HG03135 (cell line): Measurements from ENCODE around the gene ST7.
"Not testable (repeated sequence)": the region's sequence is repeated elsewhere in the genome, so short reads cannot be mapped to it uniquely, and the experiment has no call there.

Source experiments
- ATAC-seq: cut with Tn5 transposase; IDR thresholded peaks from one replicate; pipeline ENCODE4 v1.9.1; 2021; ENCODE audit warnings: mild to moderate bottlenecking, moderate library complexity; ENCODE audit not compliant: unreplicated experiment

ST7 gene

DNA sequence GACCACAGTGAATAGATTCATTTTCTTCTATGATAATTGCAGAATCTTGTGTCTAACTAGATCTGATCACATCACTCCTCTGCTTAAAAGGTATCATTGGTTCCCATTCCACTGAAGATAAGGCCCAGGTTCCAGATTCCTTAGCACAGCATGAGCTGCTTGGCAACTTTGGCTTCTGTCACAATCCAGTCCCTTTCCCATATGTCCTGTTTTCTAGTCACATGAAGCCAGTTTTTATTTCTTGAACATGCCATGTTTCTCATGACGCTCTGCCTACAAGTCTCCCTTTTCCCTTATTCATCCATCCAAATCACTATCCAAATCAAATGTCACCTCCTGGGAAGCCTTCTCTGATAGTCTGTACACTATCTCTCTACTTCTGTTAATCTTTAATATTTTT lies 167.0 kb downstream of the ST7 start:
- ATAC-seq, result not testable (repeated sequence)

DNA sequence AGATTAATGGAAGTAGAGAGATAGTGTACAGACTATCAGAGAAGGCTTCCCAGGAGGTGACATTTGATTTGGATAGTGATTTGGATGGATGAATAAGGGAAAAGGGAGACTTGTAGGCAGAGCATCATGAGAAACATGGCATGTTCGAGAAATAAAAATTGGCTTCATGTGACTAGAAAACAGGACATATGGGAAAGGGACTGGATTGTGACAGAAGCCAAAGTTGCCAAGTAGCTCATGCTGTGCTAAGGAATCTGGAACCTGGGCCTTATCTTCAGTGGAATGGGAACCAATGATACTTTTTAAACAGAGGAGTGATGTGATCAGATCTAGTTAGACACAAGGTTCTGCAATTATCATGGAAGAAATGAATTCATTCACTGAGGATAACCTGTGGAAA lies 168.7 kb downstream of the ST7 start:
- ATAC-seq, result not testable (repeated sequence)

DNA sequence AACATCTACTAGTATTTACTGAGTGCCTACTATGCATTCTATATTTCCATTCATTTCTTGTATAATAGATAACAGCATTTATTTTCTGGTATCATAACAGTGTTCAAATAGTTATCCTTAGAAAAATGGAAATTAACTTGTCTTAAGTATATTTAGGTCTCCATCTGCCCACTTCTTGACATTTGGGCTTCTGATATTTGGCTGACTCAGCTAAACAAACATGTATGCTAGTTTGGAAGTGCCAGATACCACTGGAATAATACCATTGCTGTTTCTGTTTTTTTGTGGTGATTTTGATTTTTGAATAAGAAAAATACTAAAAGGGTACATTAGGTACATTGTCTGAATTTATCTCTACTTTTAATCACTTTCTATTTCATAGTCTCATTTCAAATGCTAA lies 169.2 kb downstream of the ST7 start:
- no peak for ATAC-seq

DNA sequence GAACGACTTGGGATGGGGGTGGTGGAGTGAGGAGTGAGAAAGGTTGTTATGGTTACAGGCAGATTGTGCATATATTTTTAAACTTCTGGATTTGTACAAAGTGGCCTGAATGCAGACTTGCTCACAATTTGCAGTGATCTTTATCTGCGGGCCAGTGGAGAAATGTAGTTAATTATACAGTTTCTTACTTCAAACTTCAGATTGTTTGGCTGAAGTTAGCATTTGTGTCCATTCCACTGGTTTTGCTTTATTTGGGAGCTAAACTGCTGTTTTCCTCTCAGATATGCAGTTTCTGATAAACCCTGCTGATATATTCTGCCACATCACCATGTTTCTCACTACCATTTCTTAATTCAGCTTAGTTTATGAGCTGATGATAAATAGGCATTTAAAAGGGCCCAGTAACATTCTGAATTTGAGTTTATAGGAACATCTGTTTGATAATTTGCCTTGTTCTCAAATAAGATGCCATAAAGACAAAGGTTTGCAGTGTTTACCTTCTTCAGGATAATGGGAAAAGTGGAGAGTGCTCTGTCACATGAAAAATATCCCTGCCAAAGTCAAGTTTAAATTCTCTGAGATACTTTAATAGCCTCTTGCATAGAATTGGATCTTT lies 170.1 kb downstream of the ST7 start:
- ATAC-seq, result no peak

DNA sequence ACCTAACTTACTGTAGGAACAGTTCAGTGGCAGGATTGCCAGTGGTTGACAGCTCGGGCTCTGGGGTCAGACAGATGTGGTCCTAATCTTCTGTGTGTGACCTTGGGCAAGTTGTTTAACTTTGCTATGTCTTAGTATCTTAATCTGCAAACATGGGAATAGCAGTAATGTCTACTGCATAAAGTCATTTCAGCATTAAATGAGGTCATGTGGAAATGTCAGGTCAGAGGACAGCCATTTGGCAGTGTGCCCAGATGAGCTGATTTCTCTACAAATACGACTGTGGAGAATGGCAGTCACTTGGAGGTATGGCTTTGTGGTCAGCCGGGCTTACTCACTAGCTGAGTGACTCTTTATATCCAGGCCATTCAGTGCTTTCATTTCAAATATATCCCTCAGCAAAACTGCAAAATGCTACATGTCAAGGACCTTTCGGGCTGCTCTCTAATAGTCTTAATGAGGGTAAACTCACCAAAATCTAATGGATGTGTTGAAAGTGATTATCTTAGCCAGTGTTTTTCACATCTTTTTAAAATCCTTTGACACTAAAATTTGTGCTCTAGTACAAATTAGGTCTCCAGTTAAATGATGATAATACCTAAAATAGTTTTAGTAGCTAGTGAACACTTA lies 171.4 kb downstream of the ST7 start:
- ATAC-seq, result peak; percentile 80

DNA sequence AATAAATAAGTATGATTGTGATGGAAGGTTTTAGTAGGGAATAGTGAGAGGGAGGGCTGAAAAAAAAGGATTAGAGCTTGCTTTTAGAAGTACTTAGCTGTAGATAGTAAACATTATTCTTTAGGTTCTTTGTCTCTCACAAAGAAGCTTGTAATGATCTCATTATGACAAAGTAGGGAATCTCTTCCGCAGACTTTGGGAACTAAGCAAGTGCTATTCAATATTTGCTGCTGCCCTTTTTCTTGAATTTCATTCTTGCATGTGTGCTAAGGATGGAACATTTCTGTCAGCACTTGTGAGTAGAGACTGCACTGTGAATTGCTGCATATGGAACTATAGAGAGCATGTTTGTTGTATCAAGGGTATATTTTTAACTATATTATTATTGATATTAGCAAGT lies 173.4 kb downstream of the ST7 start:
- ATAC-seq, result no peak

DNA sequence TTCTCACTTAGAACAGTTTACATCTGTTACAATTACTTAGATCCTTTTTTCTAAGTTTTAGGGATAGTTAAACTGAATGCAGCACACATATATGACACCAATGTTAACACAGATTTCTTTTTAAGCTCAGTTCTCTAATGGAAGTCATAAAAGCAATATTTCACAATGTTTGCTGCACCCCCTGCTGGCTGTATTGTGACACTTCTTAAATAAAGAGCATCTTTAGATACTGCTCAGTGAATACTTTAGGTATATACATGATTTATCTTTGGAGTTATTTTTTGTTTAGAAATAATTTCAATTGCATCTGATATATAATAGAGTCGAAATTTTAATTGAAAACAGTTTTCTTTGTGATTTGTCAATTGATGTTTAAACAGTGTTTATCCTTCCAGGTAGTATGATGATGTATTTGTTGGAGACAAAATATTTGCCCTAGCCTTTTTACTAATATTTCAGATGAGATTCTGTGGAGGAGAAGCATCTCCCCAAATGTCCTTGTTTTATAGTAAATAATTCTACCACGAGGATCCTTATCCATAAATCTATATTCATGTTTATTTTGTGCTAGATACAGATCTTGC lies 174.4 kb downstream of the ST7 start:
- peak; percentile 52 for ATAC-seq

DNA sequence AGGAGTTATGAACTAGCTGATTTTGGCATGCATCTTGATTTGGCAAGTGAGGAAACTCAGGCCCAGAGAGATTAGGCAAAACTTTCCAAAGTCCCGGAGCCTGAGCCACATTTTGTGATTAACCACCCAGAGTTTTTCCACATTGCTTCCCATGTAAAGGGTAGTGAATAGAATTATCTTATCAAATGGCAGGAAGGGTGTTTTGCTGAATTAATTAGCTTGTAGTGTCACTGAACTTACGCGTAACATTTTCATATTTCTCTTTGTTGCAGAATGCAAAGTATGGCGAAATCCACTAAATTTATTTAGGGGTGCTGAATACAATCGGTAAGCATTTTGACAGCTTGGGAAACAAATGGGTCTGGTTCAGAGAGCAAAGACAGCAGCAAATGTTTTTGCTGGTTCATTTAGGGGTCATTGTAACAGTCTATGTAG lies 176.2 kb downstream of the ST7 start:
- ATAC-seq, result no peak

DNA sequence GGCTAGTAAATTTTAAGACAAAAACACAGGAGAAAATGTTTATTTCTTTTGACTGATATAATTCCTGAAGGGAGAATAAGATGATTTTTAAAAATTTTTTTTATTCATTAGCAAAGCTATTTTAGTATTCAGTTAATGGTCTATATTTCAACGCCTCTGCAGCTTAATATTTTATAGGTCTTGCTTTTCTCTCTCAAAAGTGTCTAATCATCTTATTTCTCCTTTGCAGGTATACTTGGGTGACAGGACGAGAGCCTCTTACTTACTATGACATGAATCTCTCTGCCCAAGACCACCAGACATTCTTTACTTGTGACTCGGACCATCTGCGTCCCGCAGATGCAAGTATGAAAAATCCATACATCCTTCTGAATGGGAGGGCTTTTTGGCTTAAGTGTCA lies 177.0 kb downstream of the ST7 start:
- ATAC-seq, result no peak

DNA sequence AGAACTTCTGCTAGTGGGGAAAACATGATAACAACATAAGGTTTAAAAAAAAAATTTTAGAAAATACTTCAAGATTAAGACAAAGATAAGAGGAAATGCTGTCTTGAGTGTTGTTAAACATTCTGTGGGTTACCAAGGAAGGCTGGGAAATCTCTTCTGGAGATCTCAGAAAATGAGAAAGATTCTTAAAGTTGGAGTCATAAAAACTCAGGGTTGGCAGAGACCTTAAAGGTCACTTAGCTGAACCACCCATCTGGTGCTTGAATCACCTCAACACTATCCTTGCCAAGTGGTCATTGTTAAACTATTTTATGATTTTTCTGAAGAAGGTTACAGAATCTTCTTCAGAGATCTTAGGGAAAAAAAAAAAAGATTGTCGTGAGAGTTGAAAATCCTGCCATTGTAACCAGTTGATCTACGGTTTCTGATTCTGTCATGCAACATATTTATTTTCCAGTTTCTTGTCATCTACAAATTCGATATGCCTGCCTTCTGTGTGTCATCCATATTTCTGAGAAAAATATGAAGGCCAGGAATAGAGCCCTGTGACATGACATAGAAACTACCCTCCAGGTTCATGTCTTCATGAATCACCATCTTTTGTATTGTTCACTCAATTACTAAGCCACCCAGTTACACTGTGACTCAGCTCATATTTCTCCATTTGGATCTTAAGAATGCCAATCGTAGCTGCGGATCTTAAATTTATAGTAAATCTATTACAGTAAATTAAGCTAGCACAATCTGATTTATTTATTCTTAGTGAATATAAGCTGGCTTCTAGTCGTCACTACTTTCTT lies 179.2 kb downstream of the ST7 start:
- ATAC-seq, result no peak

DNA sequence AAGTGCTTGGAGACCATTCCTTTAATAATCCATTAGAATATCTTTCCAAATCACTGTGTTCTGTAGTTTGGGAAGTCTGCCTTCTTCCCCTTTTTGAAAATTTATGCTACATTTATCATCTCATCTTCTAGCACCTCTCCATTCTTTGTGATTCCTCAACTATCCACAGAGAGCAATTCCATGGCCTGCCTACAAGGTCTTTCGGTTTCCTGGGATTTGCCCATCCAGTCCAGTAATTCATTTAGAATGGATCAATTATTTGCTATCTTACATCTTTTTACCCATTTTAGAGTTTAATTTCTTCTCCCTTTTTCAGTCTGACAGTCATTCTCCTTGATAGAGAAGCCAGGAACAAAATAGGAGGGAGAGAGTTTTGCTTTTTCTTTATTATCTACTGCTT lies 179.8 kb downstream of the ST7 start:
- ATAC-seq, result no peak

DNA sequence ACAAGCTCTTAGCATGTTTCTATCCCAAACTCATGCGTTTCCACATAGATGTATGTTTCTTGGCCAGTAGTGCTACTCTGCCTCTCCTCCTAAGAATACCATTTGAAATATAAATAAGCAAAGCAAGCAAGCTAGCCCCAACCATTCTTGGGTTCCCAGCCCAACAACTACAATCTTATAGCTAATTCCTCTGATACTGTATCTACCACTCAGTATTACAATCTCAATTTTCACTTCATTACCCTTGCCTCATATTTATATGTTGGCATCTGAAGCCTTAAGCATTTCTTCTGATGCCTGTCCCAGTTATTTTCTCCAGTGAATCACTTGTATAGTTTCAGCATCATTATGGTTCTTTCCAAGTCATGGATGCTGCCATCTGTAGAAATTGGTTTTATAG lies 181.1 kb downstream of the ST7 start:
- ATAC-seq, result no peak

DNA sequence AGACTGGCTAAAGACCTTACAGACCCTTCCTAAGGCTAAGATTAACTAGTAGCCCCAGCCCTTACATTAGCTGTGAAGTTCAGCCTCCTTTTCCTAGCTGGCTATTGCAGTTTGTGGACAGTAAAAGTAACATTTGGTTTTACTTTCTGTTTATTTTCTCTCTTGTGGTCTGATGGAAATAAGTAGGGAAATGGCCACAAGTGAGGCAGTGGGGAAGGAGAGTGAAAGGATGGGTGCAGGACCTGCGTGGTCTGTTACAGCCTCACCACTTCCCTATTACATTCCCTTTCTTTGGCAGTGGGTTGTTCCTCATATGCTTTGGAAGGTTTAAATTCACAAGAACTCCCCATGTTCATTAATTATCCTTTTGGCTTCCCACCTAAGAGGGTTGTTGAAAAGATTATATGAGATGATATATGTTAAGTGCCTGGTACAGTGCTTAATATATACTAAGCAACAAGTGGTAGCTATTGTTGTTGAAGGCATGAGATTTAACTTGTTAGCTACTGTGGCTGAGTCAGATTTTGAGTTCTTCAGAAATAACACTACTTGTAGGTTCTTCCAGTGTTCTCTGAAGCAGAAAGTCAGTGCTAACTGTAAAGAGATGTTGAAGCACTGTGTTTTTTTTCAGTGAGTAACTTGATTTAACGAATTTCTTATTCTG lies 181.7 kb downstream of the ST7 start:
- ATAC-seq, result no peak

DNA sequence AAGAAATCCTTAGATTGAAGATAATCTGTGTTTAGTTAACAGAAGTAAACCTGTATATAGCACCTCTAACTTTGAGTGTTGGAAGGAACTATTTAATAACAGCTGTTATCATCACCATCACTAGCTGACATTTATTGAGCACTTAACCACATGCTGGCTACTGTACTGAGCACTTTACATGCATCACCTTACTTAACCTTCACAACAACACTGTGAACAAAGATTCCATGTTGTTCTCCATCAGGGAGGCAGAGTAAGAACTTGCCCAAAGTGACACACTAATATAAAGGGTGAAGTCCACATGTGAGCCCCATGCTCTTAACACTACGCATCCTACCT lies 182.2 kb downstream of the ST7 start:
- no peak for ATAC-seq

DNA sequence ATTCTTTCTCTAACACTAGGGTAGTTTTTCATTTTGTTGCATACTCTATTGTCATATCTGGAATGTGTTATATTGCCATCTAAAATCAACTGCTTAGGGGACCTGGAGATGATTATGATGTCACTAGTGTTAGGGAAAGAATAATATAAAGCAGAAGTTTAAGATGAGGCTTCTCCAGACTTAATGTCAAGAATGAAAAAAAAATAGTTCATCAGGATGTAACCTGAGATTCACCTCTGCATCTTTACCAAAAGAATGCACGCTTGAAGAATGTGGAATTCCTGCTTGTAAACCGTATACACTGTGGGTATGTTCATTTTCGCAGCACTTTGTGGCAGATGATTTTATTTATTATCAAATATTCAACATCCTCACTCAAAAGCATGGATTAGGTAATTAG lies 184.6 kb downstream of the ST7 start:
- no peak for ATAC-seq

DNA sequence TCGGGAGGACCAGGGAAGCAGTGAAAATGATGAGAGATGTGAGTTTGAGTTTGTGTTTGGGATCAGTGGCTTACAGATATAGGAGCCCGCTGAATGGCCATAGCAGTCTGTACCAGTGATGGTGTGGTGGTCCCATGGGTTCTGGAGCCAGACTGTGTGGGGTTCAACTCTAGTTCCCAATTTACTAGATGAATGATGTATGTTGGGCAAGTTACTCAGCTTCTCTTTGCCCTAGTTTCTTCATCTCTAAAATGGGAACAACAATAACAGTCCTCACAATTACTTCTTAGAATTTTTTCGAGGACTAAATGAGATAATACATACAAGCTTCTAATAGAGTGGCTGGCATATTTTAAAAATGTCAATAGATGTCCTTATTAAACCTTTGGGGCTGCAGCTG lies 185.2 kb downstream of the ST7 start:
- no peak for ATAC-seq

DNA sequence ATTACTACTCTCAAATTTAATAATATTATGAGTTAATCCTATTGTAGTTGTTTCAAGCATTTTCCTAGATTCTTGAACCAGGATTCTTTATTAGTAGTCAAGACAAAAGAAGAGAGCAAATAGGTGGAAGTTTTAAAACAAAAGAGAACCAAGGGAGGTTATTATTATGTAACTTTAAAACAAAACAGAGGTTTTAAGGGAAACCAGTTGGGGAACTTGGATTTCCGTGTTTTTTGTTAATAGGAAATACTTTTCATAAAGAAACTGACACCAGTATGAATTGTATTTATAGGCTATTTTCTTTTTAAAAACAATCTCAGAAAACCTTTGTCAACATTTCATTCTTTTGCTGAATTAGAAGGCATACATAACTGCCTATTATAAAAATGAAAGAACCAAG lies 185.7 kb downstream of the ST7 start:
- ATAC-seq, result no peak

DNA sequence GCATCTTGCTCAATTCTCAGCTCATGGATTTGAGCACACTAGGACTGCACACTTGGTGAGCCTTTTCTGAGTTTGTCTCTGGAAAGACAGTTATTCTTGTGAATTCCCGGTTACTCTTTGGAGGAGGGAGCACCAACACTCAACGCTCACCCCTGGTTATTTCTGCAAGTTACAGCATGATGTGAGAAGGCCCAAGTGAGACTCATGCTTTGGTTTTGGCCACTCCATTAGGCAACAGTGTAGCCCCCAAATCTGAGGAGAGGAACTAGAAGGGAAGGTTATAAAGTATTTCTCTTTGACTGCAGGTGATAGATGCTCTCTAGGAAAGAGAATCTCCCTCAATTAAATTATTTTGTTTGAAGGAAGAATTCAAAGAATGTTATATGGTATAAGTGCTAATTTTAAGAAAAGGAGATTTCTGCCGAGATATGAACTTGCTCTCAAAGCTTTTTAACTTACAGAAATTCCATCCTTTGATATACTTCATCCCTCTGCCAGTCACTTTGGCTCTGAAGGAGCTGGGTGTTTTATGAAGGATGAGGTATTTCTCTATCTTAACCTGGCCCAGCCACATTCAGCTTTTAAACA lies 186.2 kb downstream of the ST7 start:
- ATAC-seq, result no peak

DNA sequence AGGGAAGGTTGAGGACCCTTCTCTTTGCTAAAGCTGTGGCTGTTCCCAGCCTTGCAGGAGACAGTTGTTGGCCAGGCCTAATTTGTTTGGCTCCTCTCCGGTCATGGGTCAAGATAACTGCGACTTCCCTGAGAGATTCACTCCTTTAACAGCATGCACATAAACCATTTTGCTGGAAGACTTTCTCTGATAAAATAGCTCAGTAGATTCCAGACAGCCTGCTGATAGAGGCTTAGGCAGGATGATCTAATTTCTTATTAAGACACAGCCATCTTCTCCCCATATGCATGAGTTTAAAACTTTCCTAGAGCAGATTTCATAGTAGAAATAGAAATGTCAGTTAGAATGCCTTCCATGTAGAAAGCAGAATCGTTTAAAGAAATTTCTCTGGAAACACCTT lies 187.6 kb downstream of the ST7 start:
- no peak for ATAC-seq

DNA sequence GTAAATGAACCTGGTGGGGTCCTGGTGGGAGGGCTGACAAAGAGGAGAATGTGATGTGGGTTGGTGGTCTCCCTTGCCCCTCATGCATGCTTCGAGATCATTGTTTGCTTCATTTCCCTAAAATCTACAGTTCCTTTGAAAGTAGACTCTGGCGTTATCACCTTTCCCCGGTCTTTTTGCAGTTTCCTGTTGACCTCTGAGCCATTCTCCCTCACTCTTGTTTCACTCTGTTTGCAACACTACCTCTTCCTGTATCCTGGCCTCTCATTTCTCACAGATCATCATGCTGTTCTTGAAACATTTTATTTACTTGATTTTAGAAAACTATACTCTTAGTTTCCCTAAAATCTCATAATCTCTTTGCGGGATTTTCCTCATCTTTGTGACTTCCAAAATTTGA lies 189.8 kb downstream of the ST7 start:
- ATAC-seq, result no peak

DNA sequence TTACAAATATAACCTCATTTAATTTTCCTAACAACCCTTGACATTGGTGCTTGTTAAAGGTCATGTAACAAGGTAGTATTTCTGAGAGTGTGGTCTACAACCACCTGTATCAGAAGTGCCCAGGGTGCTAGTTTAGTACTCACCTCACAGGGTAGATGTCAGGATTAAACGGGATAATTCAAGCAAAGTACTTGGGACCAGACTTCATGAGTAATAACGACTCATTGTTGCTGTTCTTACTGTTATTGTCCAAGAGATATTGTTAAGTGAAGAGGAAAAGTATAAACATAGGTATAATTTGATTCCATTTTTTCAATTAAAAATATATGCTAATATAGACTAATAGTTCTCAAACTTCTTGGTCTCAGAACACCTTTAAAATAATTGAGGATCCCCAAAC lies 190.3 kb downstream of the ST7 start:
- no peak for ATAC-seq
